ENCODE results near the gene PPP4R2. TPM values are rescaled to one million over a fixed set of nuclear protein-coding genes. Genes with fewer than 3 reads are reported as not detected.

PPP4R2 gene
- total RNA-seq, 1 donor from 2014 or later: 143 TPM

- no peaks in the 10 kb centered on the region for H3F3A ChIP-seq (ENCODE audit: low read depth)
- H3K79me2 ChIP-seq (ENCODE audit: low read depth): no peaks in the 10 kb centered on the region
- no peak overlapping the region for H3K4me2 ChIP-seq
- no peak overlapping the region for H3K9ac ChIP-seq
- no peaks in the 10 kb centered on the region for H3K27me3 ChIP-seq
- no peak overlapping the region for H3K4me3 ChIP-seq
- no peaks in the 10 kb centered on the region for H3K9me3 Mint-ChIP-seq
- no peaks in the 10 kb centered on the region for H3K4me1 Mint-ChIP-seq
- TF ChIP-seq EZH2phosphoT487 (IDR thresholded peaks at IDR 0.05) (no peak), EZH2 (IDR thresholded peaks at IDR 0.05) (no peak), CTCF (IDR thresholded peaks at IDR 0.05) (no peak)
- H4K20me1 ChIP-seq (ENCODE audit: low read depth): no peaks in the 10 kb centered on the region
- DNase-seq (ENCODE audit: low spot score): no peak
- H2AFZ ChIP-seq (replicated peaks): no peak overlapping the region
- peaks cover 11% of the 10 kb centered on the region for H3K27me3 Mint-ChIP-seq (ENCODE audit: insufficient read depth, low read depth)
- H3K27ac Mint-ChIP-seq: no peak overlapping the region
- H3K4me3 Mint-ChIP-seq: no peak overlapping the region
- no peaks in the 10 kb centered on the region for H3K9me3 ChIP-seq (ENCODE audit: low read depth)
- no peaks in the 10 kb centered on the region for H3K36me3 ChIP-seq
- H3K36me3 Mint-ChIP-seq: no peaks in the 10 kb centered on the region
- no peaks in the 10 kb centered on the region for H3K4me1 ChIP-seq
- H3K27ac ChIP-seq: no peak overlapping the region
These were observed 113.9 kb downstream of the PPP4R2 start for GRCh38 chr3:73110530-73110929.

DNA sequence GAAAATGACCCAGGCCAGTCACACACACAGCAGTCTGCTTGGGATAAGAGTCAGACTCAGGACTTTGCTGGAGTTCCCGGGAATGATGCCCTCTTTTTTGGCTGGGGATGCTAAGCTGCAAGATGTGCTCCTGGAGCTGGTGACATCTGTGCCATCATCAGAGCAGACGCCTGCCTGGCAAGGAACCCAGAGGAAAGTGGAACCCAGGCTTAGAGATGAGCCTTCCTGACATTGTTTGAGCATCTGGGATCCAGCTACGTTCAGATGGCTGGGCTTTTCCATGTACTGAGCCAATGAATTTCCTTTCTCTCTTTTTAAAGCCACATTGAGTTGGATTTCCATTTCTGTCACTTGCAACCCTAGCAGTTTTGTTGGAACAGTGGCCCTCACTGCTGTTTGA is 118.1 kb downstream of the PPP4R2 start:
- no peaks in the 10 kb centered on the region for H3K36me3 Mint-ChIP-seq
- no peaks in the 10 kb centered on the region for H3K36me3 ChIP-seq
- H3K4me3 Mint-ChIP-seq: no peak overlapping the region
- DNase-seq (ENCODE audit: low spot score): no peak
- no peaks in the 10 kb centered on the region for H3K4me1 ChIP-seq
- H3K27me3 ChIP-seq: no peaks in the 10 kb centered on the region
- no peaks in the 10 kb centered on the region for H3K4me1 Mint-ChIP-seq
- TF ChIP-seq CTCF (IDR thresholded peaks at IDR 0.05): no peak
- TF ChIP-seq EZH2 (IDR thresholded peaks at IDR 0.05): no peak
- TF ChIP-seq EZH2phosphoT487 (IDR thresholded peaks at IDR 0.05): no peak
- no peak overlapping the region for H3K4me3 ChIP-seq
- H2AFZ ChIP-seq (replicated peaks): no peak overlapping the region
- H3K4me2 ChIP-seq: no peak overlapping the region
- H3F3A ChIP-seq (ENCODE audit: low read depth): no peaks in the 10 kb centered on the region
- no peaks in the 10 kb centered on the region for H3K9me3 ChIP-seq (ENCODE audit: low read depth)
- peaks cover 6% of the 10 kb centered on the region for H3K27me3 Mint-ChIP-seq (ENCODE audit: insufficient read depth, low read depth)
- H3K27ac Mint-ChIP-seq: no peak overlapping the region
- H4K20me1 ChIP-seq (ENCODE audit: low read depth): no peaks in the 10 kb centered on the region
- no peaks in the 10 kb centered on the region for H3K79me2 ChIP-seq (ENCODE audit: low read depth)
- H3K27ac ChIP-seq: no peak overlapping the region
- H3K9me3 Mint-ChIP-seq: no peaks in the 10 kb centered on the region
- no peak overlapping the region for H3K9ac ChIP-seq

GRCh38 chr3:73115806-73116205 is 119.2 kb downstream of the PPP4R2 start:
- no peaks in the 10 kb centered on the region for H3K4me1 Mint-ChIP-seq
- TF ChIP-seq CTCF (IDR thresholded peaks at IDR 0.05): no peak
- no peak for TF ChIP-seq EZH2 (IDR thresholded peaks at IDR 0.05)
- TF ChIP-seq EZH2phosphoT487 (IDR thresholded peaks at IDR 0.05): no peak
- Histone ChIP-seq H3K27me3 (no peaks in the 10 kb centered on the region), H3K36me3 (no peaks in the 10 kb centered on the region), H2AFZ (replicated peaks) (no peak overlapping the region), H3K79me2 (ENCODE audit: low read depth) (no peaks in the 10 kb centered on the region), H3K9me3 (ENCODE audit: low read depth) (no peaks in the 10 kb centered on the region), H3K27ac (no peak overlapping the region), H3K4me1 (no peaks in the 10 kb centered on the region), H3F3A (ENCODE audit: low read depth) (no peaks in the 10 kb centered on the region), H4K20me1 (ENCODE audit: low read depth) (no peaks in the 10 kb centered on the region), H3K4me2 (no peak overlapping the region), H3K9ac (no peak overlapping the region), H3K4me3 (no peak overlapping the region)
- H3K27ac Mint-ChIP-seq: no peak overlapping the region
- H3K27me3 Mint-ChIP-seq (ENCODE audit: insufficient read depth, low read depth): peaks cover 6% of the 10 kb centered on the region
- no peak for DNase-seq (ENCODE audit: low spot score)
- H3K9me3 Mint-ChIP-seq: no peaks in the 10 kb centered on the region
- H3K36me3 Mint-ChIP-seq: no peaks in the 10 kb centered on the region
- no peak overlapping the region for H3K4me3 Mint-ChIP-seq

Small RNA genes lying within 50 kb of the gene (small RNA-seq; reads per million reads assigned to genes)
- gene RNU2-64P: 0.34 reads per million, percentile 34 among the genes with 10 or more reads in this experiment
- not detected for gene RNU6-557P
- gene RNU7-19P: not detected

Other genes with a start within 250 kb of the PPP4R2 start
- gene SHQ1, start 148.4 kb upstream of the PPP4R2 start, total RNA-seq (ENCODE audit: low replicate concordance): 18.5 and 21.3 TPM in 2 replicates
- gene GXYLT2, start 108.8 kb upstream of the PPP4R2 start, total RNA-seq (ENCODE audit: low replicate concordance): 1.5 and 3.6 TPM in 2 replicates
- 11.6 and 15.3 TPM in 2 replicates for gene EBLN2, start 64.8 kb downstream of the PPP4R2 start, total RNA-seq (ENCODE audit: low replicate concordance)